Stimulated activated CD4-positive, alpha-beta T cell treated with anti-CD3 and anti-CD28 coated beads, Interleukin-2, amount 100 ng/mL, for 4 hours (primary cell): Measurements from ENCODE around the gene GBP7.
"Not testable (repeated sequence)": the region's sequence is repeated elsewhere in the genome, so short reads cannot be mapped to it uniquely, and the experiment has no call there.

Experiments used
- DNase-seq: peaks from one replicate; pipeline ENCODE4 v3.0.0-alpha.2; 2020; ENCODE audit warnings: low read depth

GBP7 gene

GRCh38 chr1:89170170-89171066, 5.4 kb downstream of the GBP7 start:
- no peak for DNase-seq

- DNase-seq, result no peak
Measured at GRCh38 chr1:89169166-89169565, 6.6 kb downstream of the GBP7 start.

GRCh38 chr1:89167590-89168230, 8.1 kb downstream of the GBP7 start:
- no peak for DNase-seq

- no peak for DNase-seq
Measured at GRCh38 chr1:89166705-89167104, 9.1 kb downstream of the GBP7 start.

- no peak for DNase-seq
Measured at GRCh38 chr1:89165811-89166210, 10.0 kb downstream of the GBP7 start.

GRCh38 chr1:89151047-89151446, 24.8 kb downstream of the GBP7 start:
- DNase-seq, result no peak

GRCh38 chr1:89149976-89150375, 25.8 kb downstream of the GBP7 start:
- DNase-seq, result no peak

GRCh38 chr1:89149229-89149628, 26.6 kb downstream of the GBP7 start:
- no peak for DNase-seq

- DNase-seq, result no peak
Measured at GRCh38 chr1:89147678-89148658, 27.8 kb downstream of the GBP7 start.

GRCh38 chr1:89146721-89147120, 29.1 kb downstream of the GBP7 start:
- DNase-seq, result no peak

GRCh38 chr1:89143484-89143883, 32.3 kb downstream of the GBP7 start:
- no peak for DNase-seq

GRCh38 chr1:89142160-89142559, 33.6 kb downstream of the GBP7 start:
- DNase-seq, result no peak

- no peak for DNase-seq
Measured at GRCh38 chr1:89133747-89134146, 42.1 kb downstream of the GBP7 start.

- no peak for DNase-seq
Measured at GRCh38 chr1:89130716-89131115, 45.1 kb downstream of the GBP7 start.

- DNase-seq, result no peak
Measured at GRCh38 chr1:89129911-89130310, 45.9 kb downstream of the GBP7 start.

GRCh38 chr1:89128003-89128458, 47.8 kb downstream of the GBP7 start:
- DNase-seq, result not testable (repeated sequence)

GRCh38 chr1:89126602-89127565, 48.9 kb downstream of the GBP7 start:
- DNase-seq, result peak; percentile 84

GRCh38 chr1:89125913-89126580, 49.8 kb downstream of the GBP7 start, which contains the start of gene GBP2:
TSS of gene GBP2 (minus strand) at chr1:89126114. CDS start at chr1:89121966, 4,148 bp downstream.
- DNase-seq, result peak; percentile 17

- DNase-seq, result no peak
Measured at GRCh38 chr1:89125240-89125912, 50.4 kb downstream of the GBP7 start.

- DNase-seq, result no peak
Measured at GRCh38 chr1:89121641-89122040, 54.2 kb downstream of the GBP7 start.
